ENCODE measurements around the gene ABHD16A.

The ABHD16A gene

GRCh38 chr6:31736768-31737314, 33.7 kb upstream of the ABHD16A start:
- H3K4me3 ChIP-seq (ENCODE audit: low read depth, low read length) = peak overlapping the region; percentile 98
- DNase-seq (ENCODE audit: low read depth) = no peak
- no peak for TF ChIP-seq CTCF (IDR thresholded peaks at IDR 0.05; ENCODE audit: low read depth, low read length, missing control alignments)

- DNase-seq (ENCODE audit: low read depth) = peak; percentile 60
- no peak for TF ChIP-seq CTCF (IDR thresholded peaks at IDR 0.05; ENCODE audit: low read depth, low read length, missing control alignments)
- peak within 1 kb of the TSS; percentile 98 for H3K4me3 ChIP-seq (ENCODE audit: low read depth, low read length)
These were observed 33.1 kb upstream of the ABHD16A start, which contains the start of gene CLIC1 for GRCh38 chr6:31736021-31736767. CLIC1 (minus strand) TSS chr6:31736530; CDS start chr6:31736300, 230 bp downstream.

GRCh38 chr6:31734821-31735406, 31.8 kb upstream of the ABHD16A start:
- H3K4me3 ChIP-seq (ENCODE audit: low read depth, low read length) = peak overlapping the region; percentile 98
- no peak for TF ChIP-seq CTCF (IDR thresholded peaks at IDR 0.05; ENCODE audit: low read depth, low read length, missing control alignments)
- no peak for DNase-seq (ENCODE audit: low read depth)

GRCh38 chr6:31734247-31734820, 31.2 kb upstream of the ABHD16A start:
- no peak for DNase-seq (ENCODE audit: low read depth)
- TF ChIP-seq CTCF (IDR thresholded peaks at IDR 0.05; ENCODE audit: low read depth, low read length, missing control alignments) = no peak
- peak overlapping the region; percentile 98 for H3K4me3 ChIP-seq (ENCODE audit: low read depth, low read length)

- DNase-seq (ENCODE audit: low read depth) = no peak
- no peak for TF ChIP-seq CTCF (IDR thresholded peaks at IDR 0.05; ENCODE audit: low read depth, low read length, missing control alignments)
- H3K4me3 ChIP-seq (ENCODE audit: low read depth, low read length) = peak overlapping the region; percentile 98
These were observed 30.6 kb upstream of the ABHD16A start for GRCh38 chr6:31733734-31734133.

- TF ChIP-seq CTCF (IDR thresholded peaks at IDR 0.05; ENCODE audit: low read depth, low read length, missing control alignments) = no peak
- no peak overlapping the region for H3K4me3 ChIP-seq (ENCODE audit: low read depth, low read length)
- no peak for DNase-seq (ENCODE audit: low read depth)
These were observed 28.9 kb upstream of the ABHD16A start for GRCh38 chr6:31732029-31732428.

All from GM12864 (cell line).